ELR (cell line): Measurements from ENCODE around the gene ZDHHC18.
"Not testable (repeated sequence)": the region's sequence is repeated elsewhere in the genome, so short reads cannot be mapped to it uniquely, and the experiment has no call there.

Source experiments
- DNase-seq: peaks from one replicate; pipeline ENCODE4 v3.0.0-alpha.2; 2015; ENCODE audit warnings: low read depth

ZDHHC18 gene

DNA sequence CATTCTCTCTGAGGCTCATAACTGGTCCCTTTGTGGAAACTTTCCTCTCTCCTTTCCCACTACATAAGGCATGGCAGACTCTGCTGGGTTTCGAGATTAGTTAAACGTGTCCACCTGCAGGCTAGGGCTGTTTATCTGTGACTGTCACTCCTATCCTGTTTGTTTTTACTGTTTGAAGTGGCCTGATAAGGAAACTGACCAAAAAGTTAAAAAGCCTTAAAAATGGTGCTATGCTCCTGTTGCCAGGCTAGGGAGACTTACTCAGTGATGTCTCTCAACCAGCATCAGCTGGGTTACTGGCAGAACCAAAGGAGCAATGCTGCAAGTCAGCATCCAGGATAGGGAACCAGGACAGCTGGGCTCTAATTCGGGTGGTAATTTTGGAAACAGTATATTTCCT lies 34.9 kb upstream of the ZDHHC18 start:
- no peak for DNase-seq

DNA sequence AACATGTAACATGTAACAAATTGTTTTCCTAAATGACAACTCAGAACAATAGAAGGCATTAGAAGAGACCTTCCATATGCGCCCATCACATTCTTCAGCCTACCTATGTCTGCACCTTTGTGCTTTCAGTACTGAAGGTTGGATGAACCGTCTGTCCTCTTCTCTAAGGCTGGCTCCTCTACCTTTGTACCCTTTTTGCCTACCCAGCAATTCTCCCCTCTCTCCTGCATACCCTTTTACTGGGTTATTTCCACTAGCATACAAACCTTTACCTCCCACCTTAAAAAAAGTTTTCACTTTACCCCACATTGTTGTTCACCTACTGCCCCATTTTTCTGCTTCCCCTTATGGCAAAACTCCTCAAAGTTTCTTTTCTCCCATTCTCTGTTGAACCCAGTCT lies 33.6 kb upstream of the ZDHHC18 start:
- DNase-seq, result no peak

- DNase-seq, result no peak
Measured at GRCh38 chr1:26794391-26794790, 32.1 kb upstream of the ZDHHC18 start.

DNA sequence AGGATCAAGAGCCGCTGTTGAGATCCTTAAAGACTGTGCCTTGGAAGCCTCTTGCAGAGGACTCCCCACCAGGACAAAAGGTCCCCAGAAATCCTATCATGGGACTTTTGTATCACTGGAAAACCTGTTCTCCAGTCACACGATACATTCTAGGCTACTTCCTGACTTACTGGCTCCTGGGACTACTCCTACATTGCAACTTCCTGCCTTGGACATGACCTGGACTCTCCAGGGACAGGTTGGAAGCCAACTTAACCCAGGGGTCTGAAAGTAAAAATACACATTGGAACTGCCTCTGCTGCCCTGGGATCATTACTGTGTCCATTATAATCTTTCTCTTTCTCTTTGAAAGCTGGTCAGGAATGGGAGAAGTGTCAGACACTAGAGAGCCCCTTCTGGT lies 28.9 kb upstream of the ZDHHC18 start:
- no peak for DNase-seq

DNA sequence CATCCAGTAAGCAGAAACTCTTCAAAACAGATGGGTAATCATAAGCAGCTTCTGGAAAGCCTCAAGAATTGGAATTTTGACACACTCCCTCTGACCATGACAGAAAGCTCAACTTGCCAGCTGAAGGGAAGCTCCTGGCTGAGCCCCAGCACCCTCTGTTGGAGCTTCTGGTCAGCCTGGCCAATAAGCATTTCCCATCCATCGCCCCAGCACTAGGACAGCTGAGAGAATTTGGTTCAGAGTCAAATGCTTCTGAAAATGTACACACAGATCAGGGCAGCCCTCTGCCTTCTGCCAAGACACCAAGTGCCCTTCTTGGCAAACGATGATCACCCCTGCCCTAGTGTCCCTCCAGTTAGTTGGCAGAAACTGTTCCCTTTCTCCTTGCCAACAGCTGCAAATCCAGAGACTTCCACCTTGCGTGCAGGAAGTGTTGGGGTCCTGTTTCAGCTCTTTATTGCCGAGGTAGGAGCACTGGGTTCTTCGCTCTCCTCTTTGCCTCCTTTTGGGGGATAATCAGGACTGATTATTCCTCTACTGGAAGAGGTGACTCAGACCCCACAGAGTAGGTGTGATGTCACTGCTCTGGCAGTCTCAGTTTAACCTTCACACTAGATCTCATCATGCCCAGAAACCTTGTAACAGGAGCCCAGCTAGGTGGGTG lies 26.9 kb upstream of the ZDHHC18 start:
- DNase-seq, result peak; percentile 79

DNA sequence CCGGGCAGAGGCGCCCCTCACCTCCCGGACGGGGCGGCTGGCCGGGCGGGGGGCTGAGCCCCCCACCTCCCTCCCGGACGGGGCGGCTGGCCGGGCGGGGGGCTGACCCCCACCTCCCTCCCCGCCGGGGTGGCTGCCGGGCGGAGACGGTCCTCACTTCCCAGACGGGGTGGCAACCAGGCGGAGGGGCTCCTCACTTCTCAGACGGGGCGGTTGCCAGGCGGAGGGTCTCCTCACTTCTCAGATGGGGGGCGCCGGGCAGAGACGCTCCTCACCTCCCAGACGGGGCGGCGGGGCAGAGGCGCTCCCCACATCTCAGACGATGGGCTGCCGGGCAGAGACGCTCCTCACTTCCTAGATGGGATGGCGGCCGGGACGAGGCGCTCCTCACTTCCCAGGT lies 22.6 kb upstream of the ZDHHC18 start:
- DNase-seq, result not testable (repeated sequence)

GRCh38 chr1:26810105-26810504 lies 16.4 kb upstream of the ZDHHC18 start:
- peak; percentile 80 for DNase-seq

- DNase-seq, result no peak
Measured at GRCh38 chr1:26811057-26811456, 15.4 kb upstream of the ZDHHC18 start.

DNA sequence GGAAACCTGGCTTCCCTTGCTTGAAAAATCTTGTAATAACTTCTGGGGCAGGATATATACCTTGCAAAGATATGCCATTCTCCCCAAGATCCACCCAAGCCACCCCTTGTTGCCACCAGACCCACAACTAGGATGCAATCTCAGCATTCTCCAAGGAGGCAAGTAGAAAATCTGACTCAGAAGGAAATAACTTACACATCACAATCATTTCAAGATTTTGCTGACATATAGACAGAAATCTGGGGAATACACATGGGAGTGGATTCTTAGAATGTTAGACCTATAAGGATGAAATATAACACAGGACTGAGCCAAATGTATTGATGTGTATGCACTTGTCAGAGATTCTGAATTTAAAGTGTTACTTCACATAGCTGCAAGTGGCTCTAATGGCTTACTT lies 14.8 kb upstream of the ZDHHC18 start:
- DNase-seq, result no peak

- DNase-seq, result no peak
Measured at GRCh38 chr1:26814377-26814776, 12.1 kb upstream of the ZDHHC18 start.

DNA sequence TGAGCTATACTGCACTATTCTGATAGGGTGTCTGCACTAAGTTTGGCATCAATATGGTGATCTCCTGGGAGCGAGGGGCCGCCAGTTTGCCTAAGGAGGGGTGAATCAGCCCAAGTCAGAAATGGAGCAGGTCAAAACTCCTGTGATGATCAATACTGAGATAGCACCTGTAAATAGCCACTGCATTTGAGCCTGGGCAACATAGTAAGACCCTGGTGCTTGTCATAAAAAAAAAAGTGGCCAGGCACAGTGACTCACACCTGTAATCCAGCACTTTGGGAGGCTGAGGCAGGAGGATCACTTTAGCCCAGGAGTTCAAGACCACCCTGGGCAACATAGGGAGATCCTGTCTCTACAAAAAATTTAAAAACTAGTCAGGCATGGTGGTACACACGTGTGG lies 11.6 kb upstream of the ZDHHC18 start:
- no peak for DNase-seq

GRCh38 chr1:26820784-26821269 lies 5.7 kb upstream of the ZDHHC18 start:
- no peak for DNase-seq

DNA sequence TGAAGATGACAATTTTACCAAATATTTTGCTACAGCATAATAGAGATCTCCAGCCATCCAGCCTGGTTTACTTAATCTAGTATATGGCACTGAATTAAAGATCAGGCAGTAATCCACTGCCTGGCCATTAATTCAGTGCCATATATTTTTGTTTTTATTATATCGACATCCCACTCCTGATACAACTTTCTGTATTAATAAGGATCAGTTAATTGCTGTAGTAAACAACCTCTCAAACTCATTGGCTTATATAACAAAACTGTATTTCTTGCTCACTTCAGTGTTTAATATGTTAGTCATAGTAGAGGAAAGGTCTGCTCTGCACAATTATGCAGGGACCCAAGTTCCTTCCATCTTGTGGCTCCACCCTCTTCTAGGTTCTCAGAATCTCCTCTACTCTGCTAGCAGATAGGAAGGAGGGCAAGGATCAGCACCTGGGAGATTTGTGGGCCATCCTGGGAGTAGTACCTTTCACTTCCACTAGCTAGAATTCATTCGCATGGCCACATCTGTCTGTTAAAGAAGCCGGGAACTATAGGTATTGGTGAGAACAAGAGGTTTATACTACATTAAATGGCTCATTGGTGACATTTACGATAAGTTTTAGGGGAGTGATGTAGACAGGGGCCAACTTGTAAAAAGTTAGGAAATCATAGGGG lies 3.6 kb upstream of the ZDHHC18 start:
- DNase-seq, result peak; percentile 10

DNA sequence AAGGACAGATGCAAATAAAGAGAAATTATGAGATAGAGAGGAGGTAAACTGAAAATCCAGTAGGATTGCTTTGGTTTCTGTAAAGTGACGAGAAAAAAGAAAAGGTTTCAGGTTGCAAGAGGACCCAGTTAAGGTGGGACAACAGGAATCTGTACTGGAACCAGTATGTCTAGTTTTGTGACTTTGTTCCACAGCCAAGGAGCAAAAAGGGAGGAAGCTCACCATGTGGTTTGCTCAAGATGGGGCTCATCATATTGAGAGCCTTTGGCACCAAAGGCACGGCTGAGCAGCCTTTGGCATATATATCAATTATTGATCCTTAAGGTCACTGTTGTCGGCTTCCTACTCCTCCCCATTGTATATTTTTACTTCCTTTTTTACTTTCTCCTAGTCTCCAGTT lies 1.8 kb upstream of the ZDHHC18 start:
- DNase-seq, result no peak

DNA sequence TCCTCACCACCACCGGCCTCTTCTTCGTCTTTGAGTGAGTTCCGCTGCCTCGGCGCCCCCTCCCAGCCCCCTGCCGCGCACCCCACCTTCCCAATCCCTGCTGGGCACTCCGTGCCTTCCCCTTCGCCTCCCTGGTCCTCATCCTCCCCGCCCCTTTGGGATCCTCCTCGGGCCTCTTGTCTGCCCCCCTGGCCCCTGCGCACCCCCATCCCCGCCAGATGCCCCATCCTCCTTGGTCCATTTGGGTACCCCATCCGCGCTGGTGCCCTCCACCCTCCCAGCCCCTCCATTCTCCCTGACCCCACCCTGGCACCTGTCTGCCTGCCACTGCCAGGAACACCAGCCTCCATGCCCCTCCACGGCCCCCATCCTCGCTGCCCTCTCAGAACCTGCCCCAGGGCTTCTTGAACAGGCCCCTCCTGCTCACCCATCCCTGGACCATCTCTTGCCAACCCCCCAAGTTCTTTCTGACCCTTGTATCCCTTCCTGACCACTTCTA lies 667 bp downstream of the ZDHHC18 start:
- DNase-seq, result no peak

GRCh38 chr1:26827663-26828062 lies 1.2 kb downstream of the ZDHHC18 start:
- DNase-seq, result peak; percentile 15

DNA sequence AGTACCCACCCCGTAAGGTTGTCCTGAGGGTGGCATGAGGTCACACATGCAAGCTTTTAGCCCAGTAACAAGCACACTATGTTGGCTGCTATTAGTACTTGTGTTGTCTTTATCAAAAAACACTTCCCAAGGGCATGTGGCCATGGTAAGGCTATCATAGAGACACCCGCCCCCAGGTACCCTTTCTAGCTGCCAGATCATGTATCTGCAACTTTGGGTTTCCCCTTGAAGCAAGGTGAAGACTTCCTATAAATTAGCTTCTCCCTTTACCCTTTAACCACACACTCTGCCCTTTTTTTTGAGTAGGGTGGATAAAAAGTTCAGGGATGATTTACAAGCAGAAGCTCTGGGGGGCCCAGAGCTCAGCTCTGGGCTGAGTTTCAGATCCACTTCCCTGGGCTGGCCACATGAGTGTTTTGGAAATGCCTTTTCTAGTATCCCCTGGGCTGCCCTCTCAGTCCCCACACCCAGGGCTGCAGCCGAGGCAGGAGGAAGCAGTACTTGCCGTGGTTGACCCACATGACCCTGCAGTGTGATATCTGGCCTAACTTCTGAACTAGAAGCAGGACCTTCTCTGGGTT lies 2.0 kb downstream of the ZDHHC18 start:
- no peak for DNase-seq

DNA sequence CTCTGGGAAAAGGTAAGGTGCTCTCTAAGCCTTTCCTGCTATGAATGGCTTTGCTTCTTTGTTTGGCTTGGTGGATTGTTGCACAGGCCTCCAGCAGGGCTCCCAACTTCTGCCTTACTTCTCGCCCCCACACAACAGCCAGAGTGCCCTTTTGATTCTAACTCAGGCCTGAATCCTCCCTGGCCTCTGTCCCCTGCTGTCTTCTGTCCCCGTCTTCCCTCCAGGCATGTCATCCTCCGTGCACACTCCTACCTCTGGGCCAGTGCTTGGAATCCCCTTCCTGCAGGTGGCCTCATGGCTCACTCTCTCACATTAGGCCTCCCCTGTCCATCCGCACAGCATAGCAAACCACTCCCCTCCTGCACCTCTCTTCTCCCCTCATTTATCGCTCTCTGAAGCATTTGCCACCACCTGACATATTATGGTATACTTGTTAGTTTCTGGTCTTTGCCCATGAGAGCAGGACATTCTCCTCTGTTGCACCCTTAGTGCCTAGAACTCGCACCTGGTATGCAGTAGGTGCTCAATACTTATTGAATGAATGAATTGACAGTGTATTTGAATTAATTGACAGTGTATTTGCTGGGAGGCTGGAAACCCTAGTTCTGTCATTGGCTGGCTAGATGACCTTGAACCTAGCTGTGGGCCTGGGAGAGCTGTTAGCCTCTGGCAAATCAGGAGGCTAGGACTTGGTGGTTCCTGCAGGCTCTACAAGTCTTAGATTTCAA lies 2.9 kb downstream of the ZDHHC18 start:
- no peak for DNase-seq

GRCh38 chr1:26831059-26831458 lies 4.6 kb downstream of the ZDHHC18 start:
- DNase-seq, result no peak

- no peak for DNase-seq
Measured at GRCh38 chr1:26831546-26832248, 5.2 kb downstream of the ZDHHC18 start.

DNA sequence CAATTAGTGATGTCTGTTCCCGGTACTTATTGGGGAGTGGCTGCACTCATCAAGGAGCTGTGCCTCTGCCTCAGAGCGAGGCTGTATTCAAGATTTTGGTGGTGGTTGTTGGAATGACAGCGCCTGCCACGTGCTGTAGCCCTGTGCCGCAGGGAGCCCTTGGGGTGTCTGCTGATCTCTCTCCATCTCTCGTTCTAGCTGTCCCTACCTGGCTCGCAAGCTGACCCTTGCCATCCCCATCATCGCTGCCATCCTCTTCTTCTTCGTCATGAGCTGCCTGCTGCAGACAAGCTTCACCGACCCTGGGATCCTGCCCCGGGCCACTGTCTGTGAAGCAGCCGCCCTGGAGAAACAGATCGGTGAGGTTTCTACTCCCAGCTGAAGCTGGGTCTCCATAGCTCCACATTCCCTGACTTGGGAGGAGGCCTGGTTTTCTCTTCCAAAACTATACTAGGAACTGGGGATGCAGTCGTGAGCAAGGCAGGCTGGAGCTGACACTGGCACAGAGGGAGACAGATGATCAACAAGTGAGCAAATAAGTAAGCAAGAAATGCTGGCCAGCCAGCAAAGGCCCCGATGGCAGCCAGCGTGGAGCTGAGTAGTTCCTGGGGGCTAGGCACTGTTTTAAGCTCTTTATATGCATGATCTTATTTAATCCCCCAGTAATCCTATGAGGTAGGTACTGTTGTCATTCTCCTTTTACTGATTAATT lies 5.9 kb downstream of the ZDHHC18 start:
- DNase-seq, result no peak
